Activated CD8-positive, alpha-beta memory T cell treated with anti-CD3 and anti-CD28 coated beads, Interleukin-2, amount 50 U/mL, for 1 hour (primary cell): ENCODE measurements around the gene PAH.

ENCODE experiments used
- DNase-seq: peaks from one replicate; pipeline ENCODE4 v3.0.0-alpha.2; 2020; ENCODE audit errors: extremely low read depth

The PAH gene

GRCh38 chr12:102950950-102951619, 34.0 kb upstream of the PAH start:
- DNase-seq: no peak

- no peak for DNase-seq
Measured at GRCh38 chr12:102950107-102950949, 33.3 kb upstream of the PAH start.

DNA sequence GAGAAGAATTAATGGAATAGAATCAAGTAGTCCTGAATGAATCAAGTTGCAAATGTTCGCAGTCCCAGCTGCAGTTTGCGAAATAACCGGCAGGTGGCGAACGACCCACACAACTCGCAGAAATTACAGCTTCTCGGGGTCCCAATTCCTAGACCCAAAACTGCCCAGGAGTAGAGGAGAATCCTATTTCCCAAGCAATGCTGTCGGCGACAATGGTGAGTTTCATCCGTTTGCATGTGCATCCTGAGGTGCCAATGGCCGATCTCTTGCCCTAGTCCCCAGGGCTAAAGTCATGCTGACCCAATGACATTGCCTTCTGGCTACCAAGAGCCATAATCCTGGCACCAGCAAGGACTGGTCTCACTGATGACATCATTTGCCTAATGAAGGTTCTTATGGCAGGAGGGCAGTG, 31.9 kb upstream of the PAH start:
- DNase-seq: no peak

GRCh38 chr12:102946042-102946441, 29.0 kb upstream of the PAH start:
- no peak for DNase-seq

DNA sequence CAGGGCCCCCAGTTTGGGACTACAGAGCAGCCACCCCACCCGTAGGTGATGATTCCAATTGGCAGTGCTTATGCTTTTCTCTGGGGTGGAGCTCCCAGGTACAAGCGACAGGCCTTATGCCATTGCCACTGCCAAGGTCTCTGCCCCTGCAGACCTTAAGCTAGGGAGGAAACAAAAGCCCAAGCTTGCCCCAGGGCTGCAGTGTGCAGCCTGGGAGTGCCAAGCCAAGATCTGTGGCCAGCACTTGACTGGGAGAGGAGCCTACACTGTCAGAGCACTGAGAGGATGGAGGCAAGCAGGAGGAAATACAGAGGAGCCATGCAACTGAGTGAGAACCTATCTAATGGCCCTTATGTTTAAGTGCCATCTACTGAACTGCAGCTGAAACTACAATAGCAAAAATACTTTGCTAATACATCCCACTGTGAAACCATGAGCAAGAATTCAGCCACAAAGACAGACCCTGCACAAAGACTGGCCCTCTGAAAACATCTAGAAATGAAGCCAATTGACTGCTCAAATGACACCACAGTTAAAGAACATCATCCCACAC, 22.7 kb upstream of the PAH start:
- DNase-seq: no peak

DNA sequence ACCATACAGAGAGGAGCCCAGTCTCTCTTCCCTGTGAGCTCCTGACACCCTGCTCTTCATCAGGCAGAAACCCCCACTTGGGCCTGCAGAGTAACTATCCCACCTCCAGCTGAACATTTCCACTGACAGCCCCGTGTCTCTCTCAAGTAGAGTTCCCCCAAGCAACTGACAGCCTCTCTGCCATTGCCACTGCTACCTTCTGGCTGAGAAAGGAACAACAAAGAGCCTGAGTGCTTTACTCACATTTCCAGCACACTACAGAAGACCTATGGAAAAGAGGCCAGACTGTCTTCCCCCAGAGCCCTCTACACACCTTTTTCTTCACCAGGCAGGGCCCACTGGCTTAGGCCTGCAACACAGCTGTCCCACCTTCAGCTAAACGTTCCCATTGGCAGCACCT, 22.0 kb upstream of the PAH start:
- DNase-seq: no peak

DNA sequence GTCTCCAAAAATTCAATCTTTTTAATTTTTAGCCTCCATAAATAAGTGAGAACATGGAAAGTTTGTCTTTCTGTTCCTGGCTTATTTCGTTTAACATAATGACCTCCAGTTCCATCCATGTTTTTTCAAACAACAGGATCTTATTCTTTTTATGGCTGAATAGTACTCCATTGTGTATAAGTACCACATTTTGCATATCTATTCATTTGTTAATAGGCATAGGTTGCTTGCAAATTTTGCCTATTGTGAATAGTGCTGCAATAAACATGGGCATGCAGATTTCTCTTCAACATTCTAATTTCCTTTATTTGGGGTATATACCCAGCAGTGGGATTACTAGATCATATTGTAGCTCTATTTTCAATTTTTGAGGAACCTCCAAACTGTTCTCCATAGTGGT, 16.1 kb upstream of the PAH start:
- DNase-seq: no peak

DNA sequence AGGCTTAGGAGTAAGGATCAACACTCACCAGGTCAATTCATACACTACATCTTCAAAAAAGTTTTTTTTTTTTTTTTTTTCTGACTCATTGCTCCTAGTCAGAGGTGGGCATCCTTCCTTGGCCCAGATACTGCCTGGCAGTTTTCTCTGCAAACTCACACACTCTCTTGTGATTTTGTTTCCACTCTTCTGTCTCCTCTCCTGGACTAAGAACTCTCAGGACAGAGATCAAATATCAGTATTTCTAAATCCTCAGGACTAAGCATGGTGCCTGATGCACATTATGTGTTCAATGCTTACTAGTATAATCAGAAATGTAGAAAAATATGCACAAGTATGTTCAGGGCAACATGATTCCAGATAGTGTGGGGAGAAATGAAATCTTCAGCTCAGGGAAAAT, 10.2 kb upstream of the PAH start:
- DNase-seq: no peak

DNA sequence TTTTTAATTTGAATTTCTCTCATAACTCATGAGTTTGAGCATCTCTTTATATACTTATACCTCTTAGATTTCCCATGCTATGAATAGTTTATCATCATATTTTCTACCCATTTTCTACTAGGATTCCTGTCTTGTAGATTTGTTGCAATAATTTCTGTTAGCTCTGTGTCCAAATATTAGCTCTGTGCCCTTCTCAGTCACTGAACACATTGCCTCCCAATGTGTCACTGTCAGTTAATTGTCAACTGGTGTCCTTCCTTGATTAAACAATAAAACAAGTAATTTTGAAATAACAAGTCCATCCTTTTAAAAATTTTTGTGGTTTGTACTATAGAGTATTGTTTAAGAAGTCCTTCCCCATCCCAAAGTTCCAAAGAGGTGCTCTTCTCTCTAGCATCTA, 4.2 kb upstream of the PAH start:
- DNase-seq: no peak

DNA sequence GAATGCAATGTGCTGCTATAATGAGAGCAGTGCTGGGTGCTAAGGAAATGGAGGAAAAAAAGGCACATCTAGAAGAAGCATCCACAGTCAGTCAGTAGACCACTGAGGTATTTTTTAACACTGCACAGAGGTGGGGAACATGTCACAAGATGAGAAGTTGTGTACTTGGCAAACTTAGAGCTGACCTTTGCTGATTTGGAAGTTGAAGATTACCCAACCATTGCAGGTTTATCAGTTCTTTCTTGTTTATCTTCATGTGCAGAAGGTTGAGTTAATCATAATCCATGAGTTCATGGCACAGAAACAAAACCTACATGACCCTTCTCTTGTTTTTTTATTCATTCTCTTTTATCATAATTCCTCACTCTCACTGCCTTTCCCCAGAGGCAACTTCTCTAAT, 3.2 kb upstream of the PAH start:
- DNase-seq: no peak

- DNase-seq: no peak
Measured at GRCh38 chr12:102918840-102919239, 1.8 kb upstream of the PAH start.

- no peak for DNase-seq
Measured at GRCh38 chr12:102916252-102917025, 605 bp downstream of the PAH start.

DNA sequence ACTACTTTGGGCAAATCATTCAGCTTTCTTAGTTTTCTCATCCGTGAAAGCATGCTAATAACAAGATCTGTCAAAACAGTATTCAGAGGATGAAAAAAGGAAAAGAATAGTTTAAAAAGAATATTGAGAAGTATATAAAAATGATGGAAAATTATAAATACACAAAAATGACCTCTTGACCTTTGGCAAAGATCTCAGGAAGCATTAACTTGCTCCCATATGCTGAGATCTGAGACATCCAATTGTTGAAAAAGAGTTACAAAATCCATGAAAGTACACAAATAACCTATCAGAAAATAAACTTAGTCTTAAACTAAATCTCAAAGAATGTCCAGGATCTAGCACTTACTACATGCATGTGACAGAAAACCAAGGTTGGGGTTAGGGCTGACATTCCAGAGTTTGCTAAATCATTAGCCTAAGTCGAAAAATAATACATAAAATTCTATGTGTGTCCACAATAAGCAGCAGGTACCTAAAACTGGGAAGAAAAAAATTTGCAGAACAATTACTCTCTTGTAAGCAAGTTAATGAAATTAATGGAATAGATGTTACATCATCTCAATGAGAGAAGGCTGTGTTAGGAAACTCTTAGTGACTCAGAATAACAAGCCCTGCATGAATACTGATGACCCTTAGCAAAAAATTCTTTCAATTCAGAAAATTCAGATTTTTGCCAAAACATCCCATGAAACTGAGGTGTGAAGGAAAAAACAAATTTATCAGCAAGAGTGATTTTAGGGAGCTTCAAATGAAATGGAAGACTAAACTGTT, 3.4 kb downstream of the PAH start:
- no peak for DNase-seq

DNA sequence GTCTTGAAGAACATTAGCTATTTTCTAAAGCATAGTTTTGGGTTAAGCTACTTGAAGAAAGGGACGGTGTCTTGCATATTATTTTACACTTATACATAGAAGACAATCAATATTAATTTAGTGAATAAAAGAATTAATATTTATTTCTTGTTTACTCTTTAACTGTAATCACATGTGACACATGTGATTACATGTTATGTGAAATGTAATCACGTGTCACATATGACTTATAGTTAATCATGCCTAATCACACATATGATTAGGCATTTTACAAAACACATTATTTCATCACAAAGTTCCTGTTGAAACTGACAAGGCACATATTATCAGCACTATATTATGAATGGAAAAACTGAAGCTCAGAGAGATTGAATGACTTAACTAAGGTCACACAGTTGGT, 4.8 kb downstream of the PAH start:
- DNase-seq: no peak

DNA sequence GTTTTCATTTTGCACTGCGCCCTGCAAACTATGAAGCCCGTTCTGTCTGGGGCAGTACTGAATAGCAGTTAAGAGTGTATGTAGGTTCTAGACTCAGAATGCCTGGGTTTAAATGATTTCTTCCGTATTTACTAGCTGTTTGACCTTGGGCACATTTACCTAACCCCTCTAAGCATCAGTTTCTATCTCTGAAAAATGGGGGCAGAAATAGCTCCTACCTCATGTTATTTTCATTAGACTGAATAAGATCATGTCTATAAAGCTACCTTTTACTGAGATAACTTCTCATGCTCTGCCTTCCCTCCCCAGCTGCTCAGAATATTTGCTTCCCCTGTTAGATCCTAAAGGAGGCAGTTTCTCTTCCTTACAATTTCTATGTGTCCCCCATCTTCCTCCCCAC, 5.7 kb downstream of the PAH start:
- DNase-seq: no peak

DNA sequence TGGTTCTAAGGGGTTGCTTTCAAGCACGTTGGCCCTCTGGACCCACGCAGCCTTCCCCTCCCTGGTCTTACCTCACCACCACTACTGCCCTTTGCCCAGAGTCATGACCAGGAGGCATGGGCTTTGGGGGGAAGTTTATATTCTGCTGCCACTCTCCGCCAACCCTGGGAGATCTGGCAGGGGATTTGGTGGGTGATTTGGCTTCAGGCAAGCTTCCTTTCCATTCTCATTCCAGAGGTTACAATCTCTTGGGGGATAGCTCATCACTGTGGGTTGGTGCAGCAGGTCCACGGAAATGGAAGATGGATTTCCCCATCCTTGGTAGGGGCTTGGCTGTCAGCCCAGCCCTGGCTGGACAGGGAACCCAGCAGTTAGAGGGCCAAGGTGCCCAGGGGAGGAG, 6.3 kb downstream of the PAH start:
- no peak for DNase-seq

GRCh38 chr12:102910137-102910536, 6.9 kb downstream of the PAH start:
- DNase-seq: no peak

DNA sequence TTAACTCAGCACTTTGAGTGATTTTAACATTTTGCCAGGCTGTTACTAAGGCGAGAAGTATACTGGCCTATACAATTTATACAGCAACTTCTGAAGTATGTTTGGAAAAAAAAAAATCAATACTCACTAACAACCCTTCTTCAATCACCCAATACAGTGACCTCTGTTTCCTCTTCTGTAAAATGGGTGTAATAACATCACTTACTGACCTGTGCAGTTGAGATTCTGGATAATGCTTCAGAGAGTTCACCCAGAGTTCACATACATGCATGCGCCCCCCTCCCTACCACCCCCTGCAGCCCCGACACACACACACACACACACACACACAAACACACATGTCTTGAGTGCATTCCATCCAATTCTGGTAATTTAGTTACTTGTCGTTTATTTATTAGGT, 9.1 kb downstream of the PAH start:
- no peak for DNase-seq

DNA sequence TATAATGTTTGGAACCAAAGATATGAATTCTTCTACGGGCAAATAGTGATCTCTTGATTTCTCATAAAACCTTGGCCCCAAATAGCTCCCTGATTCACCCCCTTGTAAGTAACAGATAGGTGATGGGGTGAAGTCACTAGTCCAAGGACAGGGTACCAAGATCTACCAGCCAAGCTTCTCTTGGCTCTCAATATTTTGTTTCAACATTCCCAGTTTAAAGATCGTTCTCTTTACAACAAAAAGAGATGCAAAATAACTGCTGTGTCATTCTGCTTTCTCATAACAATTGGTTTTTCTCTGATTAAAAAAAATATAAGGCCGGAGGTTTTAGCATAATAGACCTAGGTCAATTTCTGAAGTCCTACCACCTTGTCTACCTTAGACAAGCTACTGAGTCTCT, 11.8 kb downstream of the PAH start:
- DNase-seq: no peak

GRCh38 chr12:102903337-102904007, 13.6 kb downstream of the PAH start:
- DNase-seq: no peak

- no peak for DNase-seq
Measured at GRCh38 chr12:102902093-102902492, 15.0 kb downstream of the PAH start.
